HepG2 (cell line): ENCODE measurements around the gene NEURL4. TPM values are rescaled to one million over a fixed set of nuclear protein-coding genes. Genes with fewer than 3 reads are reported as not detected.

Experiments
- ATAC-seq: fragments of 200-7000 bp; cut with Tn5 transposase; 3 replicates; pipeline ENCODE4 v1.9.1; 2020; ENCODE audit warnings: mild to moderate bottlenecking, moderate library complexity
- BruUV-seq: library from RNA; stranded (reverse); fragments of 400-500 nt; replicated peaks from 2 replicates; lab custom pipeline; 2021; lab: Mats Ljungman, UMichigan
- CTCF ChIA-PET: fragments of 300-600 bp; formaldehyde crosslinking; extraction: SDS; loops from one replicate; lab custom pipeline; 2021; ENCODE audit warnings: low total read pairs, inconsistent platforms, low intra/inter-chr PET ratio; lab: Yijun Ruan, JAX
- POLR2A ChIA-PET: fragments of 350-600 bp; sonication (Branson Sonifier 250); formaldehyde crosslinking; loops from one replicate; lab custom pipeline; 2020; ENCODE audit warnings: antibody characterized with exemption, inconsistent platforms; lab: Yijun Ruan, JAX
- DNase-seq: peaks from one replicate; pipeline ENCODE4 v3.0.0-alpha.2; 2015; ENCODE audit warnings: low spot score
- FAIRE-seq: peaks from 3 replicates; lab custom pipeline; 2011; peaks lifted over from hg19 to GRCh38; lab: Jason Lieb, UNC
- H2AFZ ChIP-seq: one replicate; pipeline ENCODE4 v1.6.1; 2011; ENCODE audit warnings: low read length, inconsistent platforms
- H3K27ac ChIP-seq: fragments of 300-600 bp; 3 replicates; pipeline ENCODE4 v1.8.0; 2011; ENCODE audit warnings: mixed run types, mild to moderate bottlenecking, mixed read lengths, low read length, inconsistent platforms; ENCODE audit not compliant: insufficient read depth; ENCODE audit errors: extremely low read length
- H3K27me3 ChIP-seq, 2 experiments: fragments of 200-600 bp in 1 of 2; 2 replicates in 1 of 2; 3 replicates in 1 of 2; pipeline versions ENCODE4 v1.6.0 to v1.8.0; 2011; ENCODE audit warnings: low read length in 2 of 2, mild to moderate bottlenecking in 2 of 2, moderate library complexity in 2 of 2, inconsistent platforms in 1 of 2; ENCODE audit not compliant: insufficient read depth in 2 of 2, control insufficient read depth in 1 of 2
- H3K36me3 ChIP-seq, 2 experiments: fragments of 200-600 bp in 1 of 2; replicated peaks in 1 of 2; 2 replicates in 1 of 2; 3 replicates in 1 of 2; pipeline versions ENCODE4 v1.5.1 to v1.8.0; 2011; ENCODE audit warnings: low read length in 2 of 2, inconsistent platforms in 1 of 2; ENCODE audit not compliant: insufficient read depth in 2 of 2, control insufficient read depth in 1 of 2
- H3K4me1 ChIP-seq: 2 replicates; pipeline ENCODE4 v1.5.1; 2012; ENCODE audit warnings: low read length, inconsistent platforms; ENCODE audit not compliant: insufficient read depth
- H3K4me2 ChIP-seq: 2 replicates; pipeline ENCODE4 v1.6.0; 2011; ENCODE audit warnings: low read depth, low read length, inconsistent platforms
- H3K4me3 ChIP-seq, 3 experiments: fragments of 200-600 bp in 1 of 3; sonication (generic), shearing (Covaris generic) in 1 of 3; replicated peaks in 1 of 3; 2 replicates each; pipeline ENCODE4 v1.5.1; 2011 to 2016; ENCODE audit warnings: low read length in 3 of 3, inconsistent platforms in 2 of 3, low read depth in 2 of 3, mild to moderate bottlenecking in 2 of 3, control low read depth in 1 of 3, mixed read lengths in 1 of 3; ENCODE audit not compliant: insufficient read depth in 1 of 3
- H3K79me2 ChIP-seq: one replicate; pipeline ENCODE4 v1.6.1; 2011; ENCODE audit warnings: low read length, inconsistent platforms; ENCODE audit not compliant: insufficient read depth
- H3K9ac ChIP-seq: 2 replicates; pipeline ENCODE4 v1.6.0; 2011; ENCODE audit warnings: mild to moderate bottlenecking, low read depth, low read length, inconsistent platforms; ENCODE audit not compliant: insufficient read depth
- H3K9me3 ChIP-seq: 2 replicates; pipeline ENCODE4 v1.5.1; 2012; ENCODE audit warnings: mild to moderate bottlenecking, low read length
- H4K20me1 ChIP-seq: 2 replicates; pipeline ENCODE4 v1.6.0; 2011; ENCODE audit warnings: inconsistent platforms, mild to moderate bottlenecking, low read length, moderate library complexity; ENCODE audit not compliant: insufficient read depth
- BRD4 ChIP-seq: sonication (generic); formaldehyde crosslinking; IDR thresholded peaks from 2 replicates; pipeline ENCODE4 v1.4.0; 2020; ENCODE audit warnings: missing genetic modification reagents
- ERF ChIP-seq: IDR thresholded peaks from 2 replicates; pipeline ENCODE4 v1.6.1; 2018; ENCODE audit warnings: missing biosample characterization, missing genetic modification reagents
- GATAD1 ChIP-seq: IDR thresholded peaks from 2 replicates; pipeline ENCODE4 v1.6.1; 2016; ENCODE audit warnings: missing genetic modification reagents, missing compliant biosample characterization
- HHEX ChIP-seq: IDR thresholded peaks from 2 replicates; pipeline ENCODE4 v1.6.1; 2016; ENCODE audit warnings: control low read depth
- PHF8 ChIP-seq: sonication (generic); formaldehyde crosslinking; IDR thresholded peaks from 2 replicates; pipeline ENCODE4 v1.5.0; 2020; ENCODE audit warnings: missing genetic modification reagents
- POLR2G ChIP-seq: fragments of 200-400 bp; formaldehyde crosslinking; IDR thresholded peaks from 2 replicates; pipeline ENCODE4 v1.6.1; 2018; ENCODE audit warnings: mild to moderate bottlenecking, low read depth, low read length, moderate library complexity
- THAP11 ChIP-seq: IDR thresholded peaks from 2 replicates; pipeline ENCODE4 v1.6.1; 2016; ENCODE audit warnings: missing biosample characterization, missing genetic modification reagents
- TP53 ChIP-seq: sonication (generic); formaldehyde crosslinking; conservative IDR thresholded peaks from 2 replicates; pipeline ENCODE4 v1.4.0; 2020; ENCODE audit warnings: missing genetic modification reagents
- ZFY ChIP-seq: sonication (generic); formaldehyde crosslinking; IDR thresholded peaks from 2 replicates; pipeline ENCODE4 v1.4.0; 2020; ENCODE audit warnings: missing genetic modification reagents
- ZNF121 ChIP-seq: sonication (generic); formaldehyde crosslinking; IDR thresholded peaks from 2 replicates; pipeline ENCODE4 v1.5.0; 2020; ENCODE audit warnings: mild to moderate bottlenecking, missing genetic modification reagents
- ZNF143 ChIP-seq: sonication (generic); formaldehyde crosslinking; IDR thresholded peaks from 2 replicates; pipeline ENCODE4 v1.4.0; 2020; ENCODE audit warnings: missing genetic modification reagents
- ZNF746 ChIP-seq: sonication (generic); formaldehyde crosslinking; IDR thresholded peaks from 2 replicates; pipeline ENCODE4 v1.8.0; 2022; ENCODE audit warnings: mild to moderate bottlenecking, missing genetic modification reagents
- ZNF747 ChIP-seq: sonication (generic); formaldehyde crosslinking; IDR thresholded peaks from 2 replicates; pipeline ENCODE4 v1.8.1; 2023; ENCODE audit warnings: missing genetic modification reagents, mild to moderate bottlenecking, borderline replicate concordance
- ZNF878 ChIP-seq: sonication (generic); formaldehyde crosslinking; IDR thresholded peaks from 2 replicates; pipeline ENCODE4 v1.8.1; 2023; ENCODE audit warnings: mild to moderate bottlenecking, missing genetic modification reagents, moderate library complexity
- WGBS: methylation state at CpG from one replicate; pipeline ENCODE4 v1.1.6; 2017; ENCODE audit warnings: low lambda C conversion rate; 5-methylcytosine and 5-hydroxymethylcytosine counted together
- in situ Hi-C: cut with HindIII; loops from 2 replicates; pipeline ENCODE4 v1.10.0; 2017; ENCODE audit warnings: low pct_unique_long_range_greater_than_20kb; ENCODE audit not compliant: extremely low pct_ligation_motif_present
- intact Hi-C: fragments of 100-400 bp; cut with micrococcal nuclease; formaldehyde crosslinking; loops from one replicate; pipeline ENCODE4 v1.10.0; 2022; ENCODE audit not compliant: unreplicated experiment
- polyA plus RNA-seq, 8 experiments: library from polyadenylated mRNA; depleted of rRNA in 3 of 8; stranded (reverse) in 7 of 8; unstranded in 1 of 8; fragments of >200 nt; fragmentation: Illumina TruSeq in 4 of 8; extraction: Trizol in 4 of 8; gene quantifications; 2 replicates each; pipeline versions ENCODE4 v1.2.1 to v1.2.3, GENCODE V29; 2011 to 2016; ENCODE audit warnings: low read depth in 4 of 8, missing spikeins in 1 of 8, mixed read lengths in 1 of 8; ENCODE audit not compliant: insufficient read depth in 1 of 8
- total RNA-seq, 5 experiments: library from RNA; depleted of rRNA; stranded (reverse); fragments of >200 nt; fragmentation: Illumina TruSeq; extraction: Trizol; gene quantifications; 2 replicates each; pipeline ENCODE4 v1.2.3, GENCODE V29; 2016; ENCODE audit warnings: low read depth in 1 of 5
- TF ChIP-seq, protein P1 (sequence below): sonication (generic); formaldehyde crosslinking; IDR thresholded peaks from 2 replicates; pipeline ENCODE4 v1.5.1; 2020; ENCODE audit warnings: missing genetic modification reagents, mild to moderate bottlenecking, borderline replicate concordance
- TF ChIP-seq, protein P2 (sequence below), 2 experiments: sonication (generic) in 1 of 2; formaldehyde crosslinking in 1 of 2; IDR thresholded peaks; 2 replicates each; pipeline versions ENCODE4 v1.4.0 to v1.6.1; 2018 to 2020; ENCODE audit warnings: missing genetic modification reagents in 2 of 2, borderline replicate concordance in 1 of 2, low read depth in 1 of 2, mild to moderate bottlenecking in 1 of 2, missing biosample characterization in 1 of 2
- TF ChIP-seq, protein P3 (sequence below): sonication (generic); formaldehyde crosslinking; IDR thresholded peaks from 2 replicates; pipeline ENCODE4 v1.8.1; 2023; ENCODE audit warnings: mild to moderate bottlenecking, inconsistent platforms, moderate library complexity, missing genetic modification reagents, borderline replicate concordance

NEURL4 gene
- total and polyA plus RNA-seq, 2 of the 13 experiments (the other 11 are each of a cell fraction or from before 2014, with no cell fraction given), result 14.8 to 15.7 TPM

DNA sequence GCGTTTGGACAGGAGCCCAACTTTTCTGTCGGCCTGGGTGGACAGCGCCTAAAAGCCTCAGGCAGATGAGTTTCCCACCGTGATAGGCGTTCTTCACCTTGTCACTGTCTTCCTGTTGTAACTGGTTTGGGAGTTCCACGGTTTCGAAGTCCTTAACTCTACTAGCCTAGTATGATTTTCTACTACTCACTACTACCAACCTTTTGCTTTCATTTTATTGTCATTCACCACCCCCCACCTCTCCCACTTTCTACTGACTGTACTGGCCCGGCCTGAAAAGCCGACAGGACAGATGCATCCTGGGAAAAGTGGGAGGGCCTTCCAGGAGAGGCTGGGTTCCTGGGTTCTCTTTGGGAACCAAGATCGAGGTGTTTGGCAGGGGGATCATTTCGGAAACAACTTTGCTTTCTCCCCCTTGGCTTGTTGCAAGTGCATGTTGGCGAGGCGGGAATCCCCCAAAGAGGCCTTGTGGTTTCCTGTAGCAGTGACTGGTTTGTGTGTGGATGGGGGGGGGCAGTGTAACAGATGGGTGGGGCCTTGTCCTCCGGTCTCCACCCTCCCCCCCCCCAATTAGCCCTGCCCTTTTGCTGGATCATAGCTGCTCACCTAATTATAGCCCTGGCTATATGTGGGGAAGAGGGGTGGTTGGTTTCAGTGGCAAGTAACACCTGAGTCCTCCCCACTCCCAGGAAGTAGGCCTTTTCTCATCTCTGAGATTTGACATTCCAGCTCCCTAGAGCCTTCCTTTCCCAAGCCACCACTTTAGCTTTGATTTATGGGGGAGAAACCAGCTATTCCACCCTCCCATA is 20.3 kb downstream of the NEURL4 start:
- H3K36me3 ChIP-seq, result peaks cover 21 to 43% of the 10 kb centered on the region in 2 experiments
- TF ChIP-seq ZNF747 (CRISPR knock-in tag), result no peak
- TF ChIP-seq ZFY, result peak; percentile 37; the same call in 1 of the 2 replicates
- TF ChIP-seq ZNF878 (CRISPR knock-in tag), result no peak
- no peak for TF ChIP-seq BRD4
- TF ChIP-seq THAP11, result peak; percentile 19; the same call in 1 of the 2 replicates
- peak; percentile 70; the same call in 1 of the 2 replicates for TF ChIP-seq GATAD1 (CRISPR knock-in tag)
- 0 out of 2 replicates have a peak, but pooled peaks have one; percentile 12 for TF ChIP-seq ZNF746 (CRISPR knock-in tag)
- TF ChIP-seq HHEX, result no peak
- peak; percentile 67 for TF ChIP-seq POLR2G
- TF ChIP-seq, protein P1, sequence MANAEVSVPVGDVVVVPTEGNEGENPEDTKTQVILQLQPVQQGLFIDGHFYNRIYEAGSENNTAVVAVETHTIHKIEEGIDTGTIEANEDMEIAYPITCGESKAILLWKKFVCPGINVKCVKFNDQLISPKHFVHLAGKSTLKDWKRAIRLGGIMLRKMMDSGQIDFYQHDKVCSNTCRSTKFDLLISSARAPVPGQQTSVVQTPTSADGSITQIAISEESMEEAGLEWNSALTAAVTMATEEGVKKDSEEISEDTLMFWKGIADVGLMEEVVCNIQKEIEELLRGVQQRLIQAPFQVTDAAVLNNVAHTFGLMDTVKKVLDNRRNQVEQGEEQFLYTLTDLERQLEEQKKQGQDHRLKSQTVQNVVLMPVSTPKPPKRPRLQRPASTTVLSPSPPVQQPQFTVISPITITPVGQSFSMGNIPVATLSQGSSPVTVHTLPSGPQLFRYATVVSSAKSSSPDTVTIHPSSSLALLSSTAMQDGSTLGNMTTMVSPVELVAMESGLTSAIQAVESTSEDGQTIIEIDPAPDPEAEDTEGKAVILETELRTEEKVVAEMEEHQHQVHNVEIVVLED (CRISPR knock-in tag), result peak; percentile 15; the same call in 1 of the 2 replicates
- TF ChIP-seq ERF (CRISPR knock-in tag), result 0 out of 2 replicates have a peak, but pooled peaks have one; percentile 27
- TF ChIP-seq, protein P2, sequence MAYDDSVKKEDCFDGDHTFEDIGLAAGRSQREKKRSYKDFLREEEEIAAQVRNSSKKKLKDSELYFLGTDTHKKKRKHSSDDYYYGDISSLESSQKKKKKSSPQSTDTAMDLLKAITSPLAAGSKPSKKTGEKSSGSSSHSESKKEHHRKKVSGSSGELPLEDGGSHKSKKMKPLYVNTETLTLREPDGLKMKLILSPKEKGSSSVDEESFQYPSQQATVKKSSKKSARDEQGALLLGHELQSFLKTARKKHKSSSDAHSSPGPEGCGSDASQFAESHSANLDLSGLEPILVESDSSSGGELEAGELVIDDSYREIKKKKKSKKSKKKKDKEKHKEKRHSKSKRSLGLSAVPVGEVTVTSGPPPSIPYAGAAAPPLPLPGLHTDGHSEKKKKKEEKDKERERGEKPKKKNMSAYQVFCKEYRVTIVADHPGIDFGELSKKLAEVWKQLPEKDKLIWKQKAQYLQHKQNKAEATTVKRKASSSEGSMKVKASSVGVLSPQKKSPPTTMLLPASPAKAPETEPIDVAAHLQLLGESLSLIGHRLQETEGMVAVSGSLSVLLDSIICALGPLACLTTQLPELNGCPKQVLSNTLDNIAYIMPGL (CRISPR knock-in tag; IDR thresholded peaks at IDR 0.05; ENCODE audit: borderline replicate concordance in 1 of 2, low read depth in 1 of 2), result peak in 1 of 2 experiments; percentile 40; a peak in 1 of 4 replicates
- TF ChIP-seq ZNF143, result peak; percentile 83
- no peak for TF ChIP-seq TP53 (CRISPR knock-in tag)
- TF ChIP-seq, protein P3, sequence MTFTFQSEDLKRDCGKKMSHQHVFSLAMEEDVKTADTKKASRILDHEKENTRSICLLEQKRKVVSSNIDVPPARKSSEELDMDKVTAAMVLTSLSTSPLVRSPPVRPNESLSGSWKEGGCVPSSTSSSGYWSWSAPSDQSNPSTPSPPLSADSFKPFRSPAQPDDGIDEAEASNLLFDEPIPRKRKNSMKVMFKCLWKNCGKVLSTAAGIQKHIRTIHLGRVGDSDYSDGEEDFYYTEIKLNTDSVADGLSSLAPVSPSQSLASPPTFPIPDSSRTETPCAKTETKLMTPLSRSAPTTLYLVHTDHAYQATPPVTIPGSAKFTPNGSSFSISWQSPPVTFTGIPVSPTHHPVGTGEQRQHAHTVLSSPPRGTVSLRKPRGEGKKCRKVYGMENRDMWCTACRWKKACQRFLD, result no peak
- peak; percentile 83 for TF ChIP-seq ZNF121 (CRISPR knock-in tag)
- no peak for TF ChIP-seq PHF8 (CRISPR knock-in tag)

More for the DNA sequence above, 20.3 kb downstream of the NEURL4 start:
- H3K4me1 ChIP-seq, result peaks cover 55% of the 10 kb centered on the region
- BruUV-seq, result TSS peak; percentile 85
- FAIRE-seq (peak; percentile 80), DNase-seq (peak; percentile 79), ATAC-seq (peak; percentile 40)
- in situ Hi-C loops, result no loop called here
- H3K4me2 ChIP-seq, result peak overlapping the region; percentile 90
- peaks cover 48% of the 10 kb centered on the region for H4K20me1 ChIP-seq
- H3K27me3 ChIP-seq, result no peaks in the 10 kb centered on the region
- no peak overlapping the region for H2AFZ ChIP-seq
- H3K4me3 ChIP-seq, result peak overlapping the region; percentile 64 to 84 (median 77)
- H3K9me3 ChIP-seq, result no peaks in the 10 kb centered on the region
- intact Hi-C loops, result no loop called here
- peak overlapping the region; percentile 94 for H3K9ac ChIP-seq
- H3K79me2 ChIP-seq, result peaks cover 43% of the 10 kb centered on the region
- WGBS, result 0% methylated on average over 9 of the region's 14 CpGs
- POLR2A ChIA-PET, result interaction anchor here (0.7 to 3.0 kb wide), 5 partner anchors 21 to 95 kb away, joined by 3 to 17 read pairs (median 3); partner anchors contain the start of genes ACADVL, DLG4, NEURL4 and SLC2A4
- CTCF ChIA-PET, result no interaction called here
- peak overlapping the region; percentile 96 for H3K27ac ChIP-seq
